Liver (tissue), 9 donors: ENCODE results near the gene DAPK1. TPM values are rescaled to one million over a fixed set of nuclear protein-coding genes. Genes with fewer than 3 reads are reported as not detected.

Experiments used
- DNase-seq: peaks from one replicate; pipeline ENCODE4 v3.0.0-alpha.2; 2017; ENCODE audit warnings: low spot score
- H3K27ac ChIP-seq, 2 donors: one replicate each; pipeline ENCODE4 v1.7.0; 2013; ENCODE audit warnings: inconsistent platforms in 2 of 2, low read length in 2 of 2, control low read depth in 1 of 2, low read depth in 1 of 2, mild to moderate bottlenecking in 1 of 2
- H3K27me3 ChIP-seq, 4 donors: one replicate each; pipeline versions ENCODE4 v1.6.1 to v1.7.0; 2013; ENCODE audit warnings: low read length in 3 of 4, inconsistent platforms in 1 of 4, mild to moderate bottlenecking in 1 of 4, moderate library complexity in 1 of 4; ENCODE audit not compliant: control insufficient read depth in 4 of 4, insufficient read depth in 4 of 4
- H3K36me3 ChIP-seq, 4 donors: one replicate each; pipeline versions ENCODE4 v1.6.1 to v1.7.0; 2013; ENCODE audit warnings: low read length in 3 of 4, mild to moderate bottlenecking in 3 of 4, low read depth in 1 of 4, moderate library complexity in 1 of 4; ENCODE audit not compliant: control insufficient read depth in 4 of 4, insufficient read depth in 3 of 4
- H3K4me1 ChIP-seq, 4 donors: one replicate each; pipeline versions ENCODE4 v1.6.1 to v1.7.0; 2013; ENCODE audit warnings: low read length in 3 of 4, mild to moderate bottlenecking in 3 of 4, moderate library complexity in 1 of 4; ENCODE audit not compliant: control insufficient read depth in 4 of 4, insufficient read depth in 4 of 4
- H3K4me3 ChIP-seq, 3 donors: one replicate each; pipeline versions ENCODE4 v1.6.1 to v1.7.0; 2013; ENCODE audit warnings: low read length in 3 of 3, control low read depth in 1 of 3, low read depth in 1 of 3, mild to moderate bottlenecking in 1 of 3
- H3K9ac ChIP-seq, 2 donors: one replicate each; pipeline ENCODE4 v1.7.0; 2013; ENCODE audit warnings: low read length in 2 of 2, mild to moderate bottlenecking in 2 of 2, moderate library complexity in 2 of 2, control low read depth in 1 of 2, low read depth in 1 of 2
- H3K9me3 ChIP-seq, 4 donors: one replicate each; pipeline versions ENCODE4 v1.6.1 to v1.7.0; 2013; ENCODE audit warnings: low read length in 3 of 4; ENCODE audit not compliant: control insufficient read depth in 4 of 4
- EGR1 ChIP-seq, 2 donors: IDR thresholded peaks; 2 replicates each; pipeline ENCODE4 v1.6.1; 2016 to 2018; ENCODE audit warnings: antibody characterized with exemption in 2 of 2, low read depth in 2 of 2
- FOXA1 ChIP-seq: IDR thresholded peaks from 2 replicates; pipeline ENCODE4 v1.6.1; 2016; ENCODE audit warnings: antibody characterized with exemption
- FOXA2 ChIP-seq: IDR thresholded peaks from 2 replicates; pipeline ENCODE4 v1.6.1; 2016; ENCODE audit warnings: antibody characterized with exemption
- HNF4A ChIP-seq, 2 donors: conservative IDR thresholded peaks; 2 replicates each; pipeline ENCODE4 v1.6.1; 2016; ENCODE audit warnings: antibody characterized with exemption in 2 of 2, mild to moderate bottlenecking in 2 of 2
- HNF4G ChIP-seq: IDR thresholded peaks from 2 replicates; pipeline ENCODE4 v1.6.1; 2016; ENCODE audit warnings: antibody characterized with exemption
- JUND ChIP-seq, 2 donors: IDR thresholded peaks; 2 replicates each; pipeline ENCODE4 v1.6.1; 2016; ENCODE audit warnings: antibody characterized with exemption in 2 of 2
- NR2F2 ChIP-seq: IDR thresholded peaks from 2 replicates; pipeline ENCODE4 v1.6.1; 2016; ENCODE audit warnings: antibody characterized with exemption
- RAD21 ChIP-seq, 2 donors: IDR thresholded peaks; 2 replicates each; pipeline ENCODE4 v1.6.1; 2016; ENCODE audit warnings: antibody characterized with exemption in 2 of 2, mild to moderate bottlenecking in 2 of 2
- RXRA ChIP-seq, 2 donors: IDR thresholded peaks; 2 replicates each; pipeline ENCODE4 v1.6.1; 2017 to 2018; ENCODE audit warnings: antibody characterized with exemption in 2 of 2, mild to moderate bottlenecking in 1 of 2
- SP1 ChIP-seq: IDR thresholded peaks from 2 replicates; pipeline ENCODE4 v1.6.1; 2018; ENCODE audit warnings: antibody characterized with exemption, mild to moderate bottlenecking
- TAF1 ChIP-seq: conservative IDR thresholded peaks from 2 replicates; pipeline ENCODE4 v1.6.1; 2016; ENCODE audit warnings: antibody characterized with exemption, mild to moderate bottlenecking
- YY1 ChIP-seq: IDR thresholded peaks from 2 replicates; pipeline ENCODE4 v1.6.1; 2016; ENCODE audit warnings: antibody characterized with exemption, mild to moderate bottlenecking
- WGBS: extraction: QIAGEN DNeasy Blood & Tissue Kit; methylation state at CpG from one replicate; pipeline ENCODE4 v1.1.7; 2013; 5-methylcytosine and 5-hydroxymethylcytosine counted together
- polyA plus RNA-seq, 2 donors: library from polyadenylated mRNA; stranded (reverse) in 1 of 2; unstranded in 1 of 2; fragments of 200-250 nt in 1 of 2; fragments of >200 nt in 1 of 2; fragmentation: Nextera tagmentation in 1 of 2; extraction: Ambion mirVana in 1 of 2; gene quantifications; one replicate each; pipeline versions ENCODE4 v1.2.1 to v1.2.3, GENCODE V29; 2013 to 2015
- total RNA-seq, 2 donors: library from RNA; depleted of rRNA; stranded (reverse); fragments of >200 nt; gene quantifications; one replicate each; pipeline ENCODE4 v1.2.3, GENCODE V29; 2014
- TF ChIP-seq, protein P1 (sequence below): IDR thresholded peaks from 2 replicates; pipeline ENCODE4 v1.6.1; 2016; ENCODE audit warnings: antibody characterized with exemption, mild to moderate bottlenecking
- TF ChIP-seq, protein P2 (sequence below): IDR thresholded peaks from 2 replicates; pipeline ENCODE4 v1.6.1; 2016; ENCODE audit warnings: antibody characterized with exemption
- TF ChIP-seq, protein P3 (sequence below): IDR thresholded peaks from 2 replicates; pipeline ENCODE4 v1.6.1; 2016; ENCODE audit warnings: antibody characterized with exemption
- TF ChIP-seq, protein P4 (sequence below): IDR thresholded peaks from 2 replicates; pipeline ENCODE4 v1.6.1; 2016; ENCODE audit warnings: antibody characterized with exemption
- TF ChIP-seq, protein P5 (sequence below): fragments of 150-350 bp; IDR thresholded peaks from 2 replicates; pipeline ENCODE4 v1.5.1; 2017; ENCODE audit warnings: improper control_type of control experiment, low read depth, low read length; ENCODE audit not compliant: missing input control
- donor health status: healthy.
- donor health status: healthy.
- donor health status: healthy.
- donor health status: healthy.
- donor health status: healthy.

Gene DAPK1
- total and polyA plus RNA-seq, 4 donors: 14.0 to 40.8 (median 21.8) TPM

DNA sequence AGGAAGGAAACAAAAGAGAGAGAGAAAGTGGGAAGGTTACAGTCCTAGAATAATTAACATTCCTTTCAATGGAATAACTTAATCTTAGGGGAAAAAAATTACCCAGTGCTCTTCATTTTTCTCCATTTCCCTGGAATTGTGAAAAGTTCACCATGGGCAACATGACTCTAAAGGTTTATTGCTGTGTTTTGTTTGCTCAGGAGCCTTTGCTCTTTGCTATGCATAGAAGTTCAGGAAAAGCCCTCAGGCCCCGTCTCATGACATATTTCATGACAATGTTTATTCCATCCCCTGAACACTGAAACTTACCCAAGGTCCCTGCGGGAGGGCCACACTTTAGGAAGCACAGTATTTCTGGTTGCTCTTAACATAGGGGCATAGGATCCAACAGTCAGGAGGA, 218.5 kb downstream of the DAPK1 start:
- Histone ChIP-seq H3K27ac (peak overlapping the region in 1 of 2 donors; percentile 29), H3K4me1 (peaks cover 0 to 7% (median 3%) of the 10 kb centered on the region in 4 donors), H3K9ac (no peak overlapping the region), H3K4me3 (no peak overlapping the region), H3K27me3 (no peaks in the 10 kb centered on the region), H3K9me3 (no peaks in the 10 kb centered on the region), H3K36me3 (no peaks in the 10 kb centered on the region)
- DNase-seq: no peak
- TF ChIP-seq RAD21 (IDR thresholded peaks at IDR 0.05) (no peak), EGR1 (IDR thresholded peaks at IDR 0.05; ENCODE audit: low read depth in 2 of 2) (no peak), FOXA1 (no peak), HNF4A (conservative IDR thresholded peaks at IDR 0.05) (no peak), SP1 (no peak), HNF4G (no peak), YY1 (no peak), JUND (IDR thresholded peaks at IDR 0.05) (no peak), RXRA (IDR thresholded peaks at IDR 0.05) (no peak)
- TF ChIP-seq, protein P1, sequence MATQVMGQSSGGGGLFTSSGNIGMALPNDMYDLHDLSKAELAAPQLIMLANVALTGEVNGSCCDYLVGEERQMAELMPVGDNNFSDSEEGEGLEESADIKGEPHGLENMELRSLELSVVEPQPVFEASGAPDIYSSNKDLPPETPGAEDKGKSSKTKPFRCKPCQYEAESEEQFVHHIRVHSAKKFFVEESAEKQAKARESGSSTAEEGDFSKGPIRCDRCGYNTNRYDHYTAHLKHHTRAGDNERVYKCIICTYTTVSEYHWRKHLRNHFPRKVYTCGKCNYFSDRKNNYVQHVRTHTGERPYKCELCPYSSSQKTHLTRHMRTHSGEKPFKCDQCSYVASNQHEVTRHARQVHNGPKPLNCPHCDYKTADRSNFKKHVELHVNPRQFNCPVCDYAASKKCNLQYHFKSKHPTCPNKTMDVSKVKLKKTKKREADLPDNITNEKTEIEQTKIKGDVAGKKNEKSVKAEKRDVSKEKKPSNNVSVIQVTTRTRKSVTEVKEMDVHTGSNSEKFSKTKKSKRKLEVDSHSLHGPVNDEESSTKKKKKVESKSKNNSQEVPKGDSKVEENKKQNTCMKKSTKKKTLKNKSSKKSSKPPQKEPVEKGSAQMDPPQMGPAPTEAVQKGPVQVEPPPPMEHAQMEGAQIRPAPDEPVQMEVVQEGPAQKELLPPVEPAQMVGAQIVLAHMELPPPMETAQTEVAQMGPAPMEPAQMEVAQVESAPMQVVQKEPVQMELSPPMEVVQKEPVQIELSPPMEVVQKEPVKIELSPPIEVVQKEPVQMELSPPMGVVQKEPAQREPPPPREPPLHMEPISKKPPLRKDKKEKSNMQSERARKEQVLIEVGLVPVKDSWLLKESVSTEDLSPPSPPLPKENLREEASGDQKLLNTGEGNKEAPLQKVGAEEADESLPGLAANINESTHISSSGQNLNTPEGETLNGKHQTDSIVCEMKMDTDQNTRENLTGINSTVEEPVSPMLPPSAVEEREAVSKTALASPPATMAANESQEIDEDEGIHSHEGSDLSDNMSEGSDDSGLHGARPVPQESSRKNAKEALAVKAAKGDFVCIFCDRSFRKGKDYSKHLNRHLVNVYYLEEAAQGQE: no peak
- TF ChIP-seq, protein P2, sequence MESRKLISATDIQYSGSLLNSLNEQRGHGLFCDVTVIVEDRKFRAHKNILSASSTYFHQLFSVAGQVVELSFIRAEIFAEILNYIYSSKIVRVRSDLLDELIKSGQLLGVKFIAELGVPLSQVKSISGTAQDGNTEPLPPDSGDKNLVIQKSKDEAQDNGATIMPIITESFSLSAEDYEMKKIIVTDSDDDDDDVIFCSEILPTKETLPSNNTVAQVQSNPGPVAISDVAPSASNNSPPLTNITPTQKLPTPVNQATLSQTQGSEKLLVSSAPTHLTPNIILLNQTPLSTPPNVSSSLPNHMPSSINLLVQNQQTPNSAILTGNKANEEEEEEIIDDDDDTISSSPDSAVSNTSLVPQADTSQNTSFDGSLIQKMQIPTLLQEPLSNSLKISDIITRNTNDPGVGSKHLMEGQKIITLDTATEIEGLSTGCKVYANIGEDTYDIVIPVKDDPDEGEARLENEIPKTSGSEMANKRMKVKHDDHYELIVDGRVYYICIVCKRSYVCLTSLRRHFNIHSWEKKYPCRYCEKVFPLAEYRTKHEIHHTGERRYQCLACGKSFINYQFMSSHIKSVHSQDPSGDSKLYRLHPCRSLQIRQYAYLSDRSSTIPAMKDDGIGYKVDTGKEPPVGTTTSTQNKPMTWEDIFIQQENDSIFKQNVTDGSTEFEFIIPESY: no peak
- TF ChIP-seq, protein P3, sequence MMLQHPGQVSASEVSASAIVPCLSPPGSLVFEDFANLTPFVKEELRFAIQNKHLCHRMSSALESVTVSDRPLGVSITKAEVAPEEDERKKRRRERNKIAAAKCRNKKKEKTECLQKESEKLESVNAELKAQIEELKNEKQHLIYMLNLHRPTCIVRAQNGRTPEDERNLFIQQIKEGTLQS: no peak
- WGBS: 78% methylated on average over 2 of the region's 2 CpGs

DNA sequence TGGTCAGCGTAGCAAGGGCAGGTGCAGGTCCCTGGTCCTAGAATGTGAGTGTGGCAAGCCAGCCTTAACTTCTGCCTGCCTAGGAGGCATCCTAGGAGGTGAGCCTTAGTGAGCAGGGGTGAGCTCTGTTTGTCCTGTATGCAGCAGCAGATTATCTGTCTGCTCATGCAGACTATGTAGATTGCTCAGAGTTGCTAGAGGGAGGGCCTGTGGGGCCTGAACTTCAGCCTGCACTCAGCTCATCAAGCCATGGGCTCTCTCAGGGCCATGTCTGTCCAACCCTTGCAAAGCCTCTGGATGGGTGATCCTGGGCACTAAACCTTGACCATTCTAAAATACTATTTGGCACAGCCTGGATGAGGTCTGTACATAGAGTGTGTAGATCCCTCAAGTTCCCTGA, 219.8 kb downstream of the DAPK1 start:
- TF ChIP-seq RAD21 (IDR thresholded peaks at IDR 0.05) (no peak), NR2F2 (no peak), JUND (IDR thresholded peaks at IDR 0.05) (no peak), HNF4G (no peak), HNF4A (conservative IDR thresholded peaks at IDR 0.05) (no peak), FOXA1 (no peak), FOXA2 (no peak), EGR1 (IDR thresholded peaks at IDR 0.05; ENCODE audit: low read depth in 2 of 2) (no peak), SP1 (no peak), YY1 (no peak), TAF1 (no peak)
- TF ChIP-seq, protein P4, sequence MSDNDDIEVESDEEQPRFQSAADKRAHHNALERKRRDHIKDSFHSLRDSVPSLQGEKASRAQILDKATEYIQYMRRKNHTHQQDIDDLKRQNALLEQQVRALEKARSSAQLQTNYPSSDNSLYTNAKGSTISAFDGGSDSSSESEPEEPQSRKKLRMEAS: no peak
- TF ChIP-seq, protein P1: no peak
- TF ChIP-seq, protein P3: no peak
- TF ChIP-seq, protein P2: no peak
- TF ChIP-seq, protein P5, sequence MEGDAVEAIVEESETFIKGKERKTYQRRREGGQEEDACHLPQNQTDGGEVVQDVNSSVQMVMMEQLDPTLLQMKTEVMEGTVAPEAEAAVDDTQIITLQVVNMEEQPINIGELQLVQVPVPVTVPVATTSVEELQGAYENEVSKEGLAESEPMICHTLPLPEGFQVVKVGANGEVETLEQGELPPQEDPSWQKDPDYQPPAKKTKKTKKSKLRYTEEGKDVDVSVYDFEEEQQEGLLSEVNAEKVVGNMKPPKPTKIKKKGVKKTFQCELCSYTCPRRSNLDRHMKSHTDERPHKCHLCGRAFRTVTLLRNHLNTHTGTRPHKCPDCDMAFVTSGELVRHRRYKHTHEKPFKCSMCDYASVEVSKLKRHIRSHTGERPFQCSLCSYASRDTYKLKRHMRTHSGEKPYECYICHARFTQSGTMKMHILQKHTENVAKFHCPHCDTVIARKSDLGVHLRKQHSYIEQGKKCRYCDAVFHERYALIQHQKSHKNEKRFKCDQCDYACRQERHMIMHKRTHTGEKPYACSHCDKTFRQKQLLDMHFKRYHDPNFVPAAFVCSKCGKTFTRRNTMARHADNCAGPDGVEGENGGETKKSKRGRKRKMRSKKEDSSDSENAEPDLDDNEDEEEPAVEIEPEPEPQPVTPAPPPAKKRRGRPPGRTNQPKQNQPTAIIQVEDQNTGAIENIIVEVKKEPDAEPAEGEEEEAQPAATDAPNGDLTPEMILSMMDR: no peak
- Histone ChIP-seq H3K36me3 (no peaks in the 10 kb centered on the region), H3K27ac (no peak overlapping the region), H3K9me3 (no peaks in the 10 kb centered on the region), H3K9ac (no peak overlapping the region), H3K4me1 (peaks cover 0 to 7% (median 3%) of the 10 kb centered on the region in 4 donors), H3K27me3 (no peaks in the 10 kb centered on the region), H3K4me3 (no peak overlapping the region)
- WGBS: 94% methylated on average over 1 of the region's 1 CpG
- no peak for DNase-seq
